AG09309 (cell line): Measurements from ENCODE around the gene PLEKHA6.

Experiments used
- DNase-seq: peaks from one replicate; pipeline ENCODE4 v3.0.0-alpha.2; 2010; ENCODE audit warnings: low read depth
- H3K4me3 ChIP-seq: 2 replicates; pipeline ENCODE4 v1.5.1; 2011; ENCODE audit warnings: mild to moderate bottlenecking, low read depth, low read length, moderate library complexity; ENCODE audit not compliant: control insufficient read depth
- CTCF ChIP-seq: IDR thresholded peaks from 2 replicates; pipeline ENCODE4 v1.5.1; 2011; ENCODE audit warnings: mild to moderate bottlenecking, low read depth, low read length, inconsistent platforms; ENCODE audit not compliant: insufficient read depth, control insufficient read depth; ENCODE audit errors: missing control alignments

The PLEKHA6 gene

DNA sequence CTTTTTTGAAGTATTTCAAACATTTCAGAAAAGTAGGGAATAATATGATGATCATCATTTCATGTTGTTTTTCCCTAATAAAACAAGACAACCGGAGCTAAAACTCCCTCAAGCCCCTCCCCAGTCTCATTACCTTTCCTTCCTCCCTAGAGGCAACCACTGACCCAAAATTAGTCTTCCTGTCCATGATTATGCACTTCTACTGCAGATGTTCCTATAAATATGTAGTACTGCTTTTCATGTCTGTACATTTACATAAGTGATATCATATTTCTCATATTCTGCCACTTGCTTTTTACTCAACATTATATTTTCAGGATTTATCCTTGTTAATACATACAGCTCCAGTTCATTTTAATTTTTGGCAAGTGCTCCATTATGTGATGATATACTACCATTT, 87.2 kb downstream of the PLEKHA6 start:
- H3K4me3 ChIP-seq: no peak overlapping the region
- no peak for TF ChIP-seq CTCF
- DNase-seq: no peak

DNA sequence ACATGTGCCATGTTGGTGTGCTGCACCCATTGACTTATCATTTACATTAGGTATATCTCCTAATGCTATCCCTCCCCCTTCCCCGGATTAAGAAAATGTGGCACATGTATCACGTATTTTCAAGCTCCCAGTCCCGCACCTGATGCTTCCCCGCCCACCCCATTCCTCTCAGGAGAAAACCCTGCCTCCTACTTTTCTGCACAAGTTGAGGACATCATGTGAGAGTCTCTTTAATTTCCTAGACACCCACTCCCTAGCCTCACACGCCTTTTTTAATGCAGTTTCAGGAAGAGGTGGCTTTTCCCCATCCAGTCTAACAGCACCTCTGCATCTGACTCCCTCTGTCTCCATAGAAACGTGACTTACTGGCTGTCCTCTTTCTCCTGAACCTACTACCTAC, 87.8 kb downstream of the PLEKHA6 start:
- no peak for TF ChIP-seq CTCF
- DNase-seq: no peak
- no peak overlapping the region for H3K4me3 ChIP-seq

- DNase-seq: no peak
- H3K4me3 ChIP-seq: no peak overlapping the region
- no peak for TF ChIP-seq CTCF
These were observed 91.6 kb downstream of the PLEKHA6 start for GRCh38 chr1:204268101-204268500.

- no peak overlapping the region for H3K4me3 ChIP-seq
- DNase-seq: no peak
- TF ChIP-seq CTCF: no peak
These were observed 92.5 kb downstream of the PLEKHA6 start for GRCh38 chr1:204267191-204267601.

- DNase-seq: no peak
- no peak overlapping the region for H3K4me3 ChIP-seq
- TF ChIP-seq CTCF: no peak
These were observed 93.2 kb downstream of the PLEKHA6 start for GRCh38 chr1:204266504-204267034.

DNA sequence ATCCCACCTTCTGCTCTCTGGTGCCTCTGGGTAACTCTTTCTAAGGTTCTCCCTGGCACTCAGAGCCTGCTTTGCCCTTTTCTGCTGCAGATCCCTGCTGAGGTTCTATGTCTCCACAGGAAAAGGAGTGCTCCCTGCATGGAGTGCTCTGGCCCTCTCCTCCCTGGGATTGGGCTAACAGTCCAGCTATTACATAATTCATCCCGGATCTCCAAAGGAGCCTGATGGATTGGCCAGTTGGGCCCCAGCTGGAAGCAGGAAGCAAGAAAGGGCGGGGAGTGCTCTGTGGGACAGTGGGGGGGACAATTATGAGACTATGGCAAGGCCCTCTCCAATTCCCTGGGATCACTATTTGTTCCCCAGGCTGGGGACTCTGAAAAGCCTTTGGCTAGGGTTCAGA, 94.1 kb downstream of the PLEKHA6 start:
- H3K4me3 ChIP-seq: no peak overlapping the region
- DNase-seq: no peak
- TF ChIP-seq CTCF: no peak

DNA sequence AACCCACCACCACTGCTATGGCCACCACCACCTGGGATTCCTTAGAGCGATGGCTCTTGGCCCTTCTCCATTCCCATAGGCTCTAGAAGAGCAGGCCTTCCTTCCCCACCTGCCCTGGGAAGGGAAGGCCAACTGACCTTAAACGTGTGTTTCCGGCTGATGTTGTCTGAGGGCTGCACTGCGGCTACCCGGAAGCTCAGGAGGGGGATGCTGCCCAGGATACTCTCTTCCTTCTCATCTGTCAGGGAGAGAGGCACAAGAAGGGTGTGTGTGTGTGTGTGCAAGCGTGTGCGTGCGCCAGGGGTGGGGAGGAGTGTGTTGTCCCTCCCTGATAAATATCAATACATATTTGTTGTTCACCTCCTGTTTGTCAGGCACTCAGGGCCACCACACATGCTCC, 94.9 kb downstream of the PLEKHA6 start:
- no peak for DNase-seq
- TF ChIP-seq CTCF: no peak
- H3K4me3 ChIP-seq: no peak overlapping the region
